KMS-11 (cell line): ENCODE measurements around the gene TRAM2.

ENCODE experiments used
- H2AFZ ChIP-seq: fragments of 200-600 bp; sonication (generic); 2 replicates; pipeline ENCODE4 v1.6.1; 2016; ENCODE audit warnings: antibody characterized with exemption, mixed run types, low read depth
- H3K27ac ChIP-seq: fragments of 200-600 bp; sonication (generic); 2 replicates; pipeline ENCODE4 v1.6.1; 2016; ENCODE audit warnings: mild to moderate bottlenecking, mixed run types
- H3K27me3 ChIP-seq: fragments of 200-600 bp; sonication (generic); 2 replicates; pipeline ENCODE4 v1.6.1; 2017; ENCODE audit warnings: mild to moderate bottlenecking, low read depth, mixed run types, moderate library complexity; ENCODE audit not compliant: insufficient read depth
- H3K36me3 ChIP-seq: fragments of 200-600 bp; sonication (generic); 2 replicates; pipeline ENCODE4 v1.6.1; 2017; ENCODE audit warnings: mild to moderate bottlenecking, mixed run types; ENCODE audit not compliant: insufficient read depth
- H3K4me1 ChIP-seq: fragments of 200-600 bp; sonication (generic); 2 replicates; pipeline ENCODE4 v1.6.1; 2016; ENCODE audit warnings: mild to moderate bottlenecking, low read depth, mixed run types; ENCODE audit not compliant: poor library complexity, severe bottlenecking
- H3K4me2 ChIP-seq: fragments of 200-600 bp; sonication (generic); 2 replicates; pipeline ENCODE4 v1.7.0; 2016; ENCODE audit warnings: mild to moderate bottlenecking, mixed run types
- H3K4me3 ChIP-seq: fragments of 200-600 bp; sonication (generic); IDR thresholded peaks from 2 replicates; pipeline ENCODE4 v1.6.1; 2017; ENCODE audit warnings: low read depth, low read length, mixed read lengths; ENCODE audit not compliant: insufficient read depth
- H3K79me2 ChIP-seq: fragments of 200-600 bp; sonication (generic); 2 replicates; pipeline ENCODE4 v1.6.1; 2016; ENCODE audit warnings: low read depth, mixed run types; ENCODE audit not compliant: insufficient read depth
- H3K9ac ChIP-seq: fragments of 200-600 bp; sonication (generic); 2 replicates; pipeline ENCODE4 v1.6.1; 2016; ENCODE audit warnings: mild to moderate bottlenecking, mixed run types
- H4K20me1 ChIP-seq: fragments of 200-600 bp; sonication (generic); 2 replicates; pipeline ENCODE4 v1.6.1; 2016; ENCODE audit warnings: mild to moderate bottlenecking, mixed run types; ENCODE audit not compliant: insufficient read depth
- TF ChIP-seq, protein P1 (sequence below): fragments of 200-600 bp; sonication (generic); conservative IDR thresholded peaks from 2 replicates; pipeline ENCODE4 v1.6.1; 2017; ENCODE audit warnings: low read depth, mild to moderate bottlenecking, antibody characterized with exemption, low read length, moderate library complexity, mixed read lengths

The TRAM2 gene

DNA sequence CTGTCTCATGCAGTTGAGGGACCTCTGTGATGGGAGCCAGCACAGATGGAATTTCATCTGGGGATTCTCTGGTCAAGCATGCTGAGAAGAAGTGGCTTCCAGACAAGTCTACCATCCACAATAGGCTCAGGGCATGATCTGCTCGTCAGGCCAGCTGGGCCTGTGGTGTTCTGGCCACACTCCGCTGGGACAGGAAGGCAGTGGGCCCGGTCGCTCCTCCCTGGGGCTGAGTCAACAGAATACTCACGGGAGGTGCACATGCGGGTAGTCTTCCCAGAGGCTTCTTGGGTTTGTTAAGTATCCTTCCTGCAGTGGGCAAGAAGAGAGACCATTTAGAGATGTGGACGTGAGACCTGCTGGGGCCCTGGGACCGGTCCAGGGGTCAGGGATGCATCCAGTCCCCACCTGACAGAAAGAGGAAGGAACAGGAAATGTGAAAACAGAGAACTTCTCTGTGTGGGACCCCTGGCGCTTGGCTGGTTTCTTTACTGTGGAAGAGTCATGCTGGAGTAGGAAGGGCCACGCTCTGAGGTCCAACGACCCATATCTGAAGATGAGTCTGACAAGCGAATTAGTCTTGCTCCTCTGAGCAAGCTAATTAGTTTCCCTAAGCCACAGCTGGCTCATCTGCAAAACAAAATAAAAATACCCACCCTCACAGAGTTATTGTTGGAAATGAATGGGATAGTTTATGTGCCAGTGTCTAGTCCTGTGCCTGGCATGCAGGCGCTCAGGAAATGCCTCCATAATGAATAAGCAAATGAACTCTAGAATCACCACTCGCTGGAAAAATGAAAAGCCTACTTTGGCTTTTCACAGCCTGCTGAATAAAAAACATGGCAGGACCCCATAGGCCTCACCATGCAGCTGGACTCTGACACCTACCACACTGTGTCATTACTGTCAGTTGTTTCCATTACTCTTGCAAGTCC, 67.3 kb downstream of the TRAM2 start:
- Histone ChIP-seq H3K79me2 (peaks cover 13% of the 10 kb centered on the region; the same call in 1 of the 2 replicates), H3K27me3 (no peaks in the 10 kb centered on the region), H3K36me3 (peaks cover 23% of the 10 kb centered on the region), H3K4me1 (peaks cover 84% of the 10 kb centered on the region), H3K4me2 (no peak overlapping the region), H3K27ac (no peak overlapping the region), H3K9ac (no peak overlapping the region), H4K20me1 (no peaks in the 10 kb centered on the region), H2AFZ (no peak overlapping the region), H3K4me3 (no peak overlapping the region)
- TF ChIP-seq, protein P1, sequence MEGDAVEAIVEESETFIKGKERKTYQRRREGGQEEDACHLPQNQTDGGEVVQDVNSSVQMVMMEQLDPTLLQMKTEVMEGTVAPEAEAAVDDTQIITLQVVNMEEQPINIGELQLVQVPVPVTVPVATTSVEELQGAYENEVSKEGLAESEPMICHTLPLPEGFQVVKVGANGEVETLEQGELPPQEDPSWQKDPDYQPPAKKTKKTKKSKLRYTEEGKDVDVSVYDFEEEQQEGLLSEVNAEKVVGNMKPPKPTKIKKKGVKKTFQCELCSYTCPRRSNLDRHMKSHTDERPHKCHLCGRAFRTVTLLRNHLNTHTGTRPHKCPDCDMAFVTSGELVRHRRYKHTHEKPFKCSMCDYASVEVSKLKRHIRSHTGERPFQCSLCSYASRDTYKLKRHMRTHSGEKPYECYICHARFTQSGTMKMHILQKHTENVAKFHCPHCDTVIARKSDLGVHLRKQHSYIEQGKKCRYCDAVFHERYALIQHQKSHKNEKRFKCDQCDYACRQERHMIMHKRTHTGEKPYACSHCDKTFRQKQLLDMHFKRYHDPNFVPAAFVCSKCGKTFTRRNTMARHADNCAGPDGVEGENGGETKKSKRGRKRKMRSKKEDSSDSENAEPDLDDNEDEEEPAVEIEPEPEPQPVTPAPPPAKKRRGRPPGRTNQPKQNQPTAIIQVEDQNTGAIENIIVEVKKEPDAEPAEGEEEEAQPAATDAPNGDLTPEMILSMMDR = no peak

DNA sequence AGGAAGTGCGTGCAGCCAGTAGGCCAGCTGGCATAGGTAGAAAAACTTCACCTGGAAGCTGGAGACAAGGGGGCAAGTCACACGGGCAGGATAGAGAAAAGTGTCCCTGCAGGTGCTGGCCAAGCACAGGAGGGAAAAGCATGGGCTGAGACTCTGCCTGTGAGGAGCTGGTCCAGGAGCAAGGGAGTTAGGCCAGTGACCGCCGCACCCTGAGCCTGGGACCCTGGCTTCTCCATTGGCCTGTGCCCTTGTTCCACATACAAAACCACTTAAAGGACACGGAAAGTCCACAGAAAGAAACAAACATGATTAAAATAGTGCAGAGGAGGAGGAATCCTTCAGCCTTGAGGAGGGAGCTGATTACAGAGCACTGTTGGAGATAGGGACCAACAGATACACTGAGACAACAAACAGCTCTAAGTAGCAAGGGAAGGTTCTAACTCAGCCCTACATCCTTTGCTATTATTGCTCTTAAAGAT, 68.6 kb downstream of the TRAM2 start:
- Histone ChIP-seq H3K27ac (no peak overlapping the region), H3K4me1 (peaks cover 84% of the 10 kb centered on the region), H3K36me3 (peaks cover 15% of the 10 kb centered on the region; the same call in 1 of the 2 replicates), H3K27me3 (no peaks in the 10 kb centered on the region), H4K20me1 (no peaks in the 10 kb centered on the region), H3K9ac (no peak overlapping the region), H3K79me2 (peaks cover 10% of the 10 kb centered on the region; the same call in 1 of the 2 replicates), H3K4me2 (no peak overlapping the region), H3K4me3 (no peak overlapping the region), H2AFZ (no peak overlapping the region)
- TF ChIP-seq, protein P1 = no peak

DNA sequence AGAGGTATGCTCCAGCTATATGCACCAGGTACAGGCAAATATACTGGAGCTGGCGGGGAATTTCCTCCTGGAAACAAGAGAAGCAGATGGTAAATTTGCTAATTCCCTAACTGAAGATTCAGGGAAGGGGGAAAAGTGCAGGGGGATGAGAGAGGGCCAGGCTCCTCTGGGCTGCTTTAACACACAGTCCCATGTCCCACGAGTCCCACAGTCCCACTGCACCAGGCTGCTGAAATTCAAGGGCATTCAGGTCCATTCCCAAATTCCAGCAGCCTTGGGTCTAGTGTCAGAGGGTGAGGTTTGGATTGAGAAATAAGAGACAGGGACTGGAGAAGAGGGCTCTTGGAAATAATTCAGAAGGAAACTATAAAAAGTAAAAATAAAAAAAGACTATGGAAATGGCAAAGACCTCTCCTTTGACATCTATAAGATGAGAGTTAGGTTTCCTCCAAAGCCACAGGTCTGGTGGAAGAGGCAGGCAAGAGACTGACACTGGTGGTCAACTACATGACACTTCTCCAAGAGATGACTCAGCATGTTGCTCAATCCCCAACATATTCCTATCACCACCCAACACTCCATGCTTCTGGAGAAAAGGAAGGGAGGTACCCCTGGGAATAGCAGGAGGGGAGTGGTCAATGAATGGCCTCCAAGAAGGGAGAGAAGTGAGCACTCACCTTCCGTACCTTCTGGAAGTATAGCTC, 69.2 kb downstream of the TRAM2 start:
- H3K4me1 ChIP-seq = peaks cover 84% of the 10 kb centered on the region
- no peaks in the 10 kb centered on the region for H4K20me1 ChIP-seq
- peaks cover 10% of the 10 kb centered on the region; the same call in 1 of the 2 replicates for H3K79me2 ChIP-seq
- TF ChIP-seq, protein P1 = no peak
- peaks cover 12% of the 10 kb centered on the region; the same call in 1 of the 2 replicates for H3K36me3 ChIP-seq
- peak overlapping the region; percentile 14; the same call in 1 of the 2 replicates for H3K27ac ChIP-seq
- no peak overlapping the region for H3K4me3 ChIP-seq
- H3K27me3 ChIP-seq = no peaks in the 10 kb centered on the region
- H2AFZ ChIP-seq = no peak overlapping the region
- no peak overlapping the region for H3K4me2 ChIP-seq
- no peak overlapping the region for H3K9ac ChIP-seq

DNA sequence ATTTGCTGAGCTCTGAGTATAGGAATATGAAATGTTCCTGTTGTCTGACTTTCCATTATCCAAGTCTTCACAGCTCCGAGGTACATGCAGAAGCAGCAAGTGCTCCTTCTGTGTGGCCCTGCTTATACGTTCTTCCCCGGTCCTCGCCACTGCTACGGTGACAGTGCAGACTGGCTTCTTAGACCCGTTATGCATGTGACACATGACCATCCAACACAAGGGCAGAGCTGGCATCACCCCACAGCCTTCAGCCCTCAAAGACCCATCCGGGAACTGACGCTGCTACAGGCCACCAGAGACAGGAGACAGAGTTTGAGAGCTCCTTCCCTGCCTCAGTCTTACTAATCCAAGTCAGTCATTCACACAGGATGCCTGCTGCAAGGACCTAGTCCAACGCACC, 70.4 kb downstream of the TRAM2 start:
- Histone ChIP-seq H3K27me3 (no peaks in the 10 kb centered on the region), H2AFZ (no peak overlapping the region), H4K20me1 (no peaks in the 10 kb centered on the region), H3K27ac (peak overlapping the region; percentile 14; the same call in 1 of the 2 replicates), H3K4me1 (peaks cover 84% of the 10 kb centered on the region), H3K36me3 (peaks cover 10% of the 10 kb centered on the region; the same call in 1 of the 2 replicates), H3K4me2 (no peak overlapping the region), H3K9ac (no peak overlapping the region), H3K4me3 (no peak overlapping the region), H3K79me2 (peaks cover 7% of the 10 kb centered on the region; the same call in 1 of the 2 replicates)
- TF ChIP-seq, protein P1 = no peak
